ENCODE measurements around the gene ATXN7L3.

ATXN7L3 gene

DNA sequence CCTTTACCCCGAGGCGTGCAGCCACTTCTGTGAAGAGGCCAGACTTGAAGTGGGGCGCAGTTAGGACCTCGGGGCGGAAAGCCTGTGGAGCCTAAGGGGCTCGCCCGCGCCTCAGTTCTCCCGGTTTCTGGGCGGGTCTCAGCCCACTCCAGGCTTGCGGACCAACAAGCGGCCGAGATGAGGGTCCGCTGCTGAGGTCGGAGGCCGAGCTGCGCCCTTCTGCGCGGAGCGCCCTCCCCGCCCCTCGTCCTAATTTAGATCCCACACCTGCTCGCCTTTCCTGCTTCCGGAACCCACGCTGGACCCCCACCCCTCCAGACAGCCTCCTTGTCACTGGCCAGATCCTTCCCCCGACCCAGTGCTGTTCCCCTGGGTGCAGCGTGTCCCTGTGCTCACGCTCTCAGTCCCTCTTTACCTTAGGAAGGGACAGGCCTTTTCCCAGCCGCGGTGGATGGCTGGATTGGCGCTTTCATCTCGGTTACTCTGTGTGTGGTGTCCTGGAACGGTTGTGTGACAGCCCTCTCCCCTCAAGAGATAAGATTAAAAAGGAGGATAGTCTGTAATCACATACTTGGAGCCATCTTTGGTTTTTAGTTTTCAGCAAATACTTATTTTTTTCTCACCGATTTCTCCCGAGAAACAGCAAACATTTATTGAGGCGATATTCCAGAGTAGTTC is 933 bp upstream of the ATXN7L3 start:
- DNase-seq: no peak
- TF ChIP-seq POLR2A (IDR thresholded peaks at IDR 0.05; ENCODE audit: low read length) (peak; percentile 50), GATA1 (IDR thresholded peaks at IDR 0.05; ENCODE audit: low read depth, low read length) (no peak)

DNA sequence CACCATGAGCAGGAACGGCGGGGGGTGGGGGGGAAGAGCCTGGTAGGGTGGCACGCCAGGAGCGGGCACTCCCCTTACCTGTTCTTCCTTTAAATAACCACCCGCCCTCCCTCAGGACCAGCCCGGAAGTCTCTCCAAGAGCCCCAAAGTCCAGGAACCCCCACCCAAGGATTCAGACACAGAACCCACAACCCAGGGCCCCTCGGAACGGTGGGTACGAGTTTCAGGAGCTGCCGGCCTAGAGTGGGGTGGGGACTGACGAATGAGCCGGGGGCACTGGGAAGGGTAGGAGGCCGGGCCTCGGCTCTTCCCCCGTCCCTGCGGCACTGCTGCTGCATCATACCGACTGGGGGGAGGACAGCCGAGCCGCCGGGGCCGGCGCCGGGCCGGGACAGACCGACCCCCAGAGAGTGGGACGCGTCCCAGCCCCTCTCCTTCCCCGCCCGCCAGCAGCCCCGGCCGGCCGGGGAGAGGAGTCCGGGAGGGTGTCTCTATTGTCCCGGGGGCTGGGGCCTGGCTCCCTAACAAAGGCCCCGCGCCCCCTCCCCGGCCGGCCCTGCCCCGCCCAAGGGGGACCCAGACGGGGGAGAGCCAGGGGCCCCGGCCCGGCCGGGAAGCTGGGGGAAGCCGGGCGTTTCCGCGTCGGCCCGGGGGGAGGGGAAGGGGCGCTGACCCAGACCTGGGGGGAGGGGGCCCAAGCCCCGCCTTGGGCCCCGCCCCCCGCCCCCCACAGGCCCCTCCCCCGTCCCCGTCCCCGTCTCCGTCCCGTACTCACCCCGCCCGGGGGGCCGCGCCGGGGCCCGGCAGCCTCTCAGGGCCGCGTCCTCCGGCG is 747 bp downstream of the ATXN7L3 start:
- TF ChIP-seq GATA1 (IDR thresholded peaks at IDR 0.05; ENCODE audit: low read depth, low read length) (no peak), POLR2A (IDR thresholded peaks at IDR 0.05; ENCODE audit: low read length) (peak; percentile 46)
- DNase-seq: peak; percentile 72 to 76

DNA sequence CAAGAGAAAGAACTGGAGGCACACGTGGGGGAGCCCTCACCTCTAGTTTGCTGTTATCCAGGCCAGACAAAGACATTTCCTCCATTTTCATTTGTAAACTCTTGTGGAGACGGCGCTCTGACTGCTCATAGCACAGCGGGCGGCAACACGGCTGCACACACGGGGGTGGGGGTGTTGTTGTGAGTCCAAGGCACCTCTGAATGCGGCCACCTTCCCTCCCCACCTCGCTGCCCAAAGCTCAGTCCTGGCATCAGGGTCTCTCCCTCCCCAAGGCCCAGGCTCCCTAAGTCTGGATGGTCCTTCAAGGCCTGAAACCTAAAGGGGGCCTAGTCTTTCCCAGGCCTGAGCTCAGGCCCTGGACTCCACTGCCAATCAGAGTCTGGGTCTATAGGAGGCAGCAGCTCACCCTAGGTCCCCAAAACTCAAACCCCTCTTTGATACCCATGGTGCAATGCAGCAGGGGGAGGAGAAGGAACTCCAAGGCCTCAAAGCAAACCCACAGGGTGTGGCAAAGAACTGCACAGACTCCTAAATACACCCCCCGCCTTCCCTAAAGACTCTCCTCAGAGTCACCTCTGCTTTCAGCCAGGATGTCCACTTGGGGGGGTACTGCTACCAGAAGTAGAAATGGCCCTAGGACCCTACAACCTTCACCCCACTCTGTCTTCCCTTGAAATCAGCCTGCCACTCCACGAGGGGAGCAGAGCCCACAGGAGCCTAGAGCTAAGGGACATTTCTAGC is 1.5 kb downstream of the ATXN7L3 start:
- TF ChIP-seq POLR2A (IDR thresholded peaks at IDR 0.05; ENCODE audit: low read length): peak; percentile 64
- TF ChIP-seq GATA1 (IDR thresholded peaks at IDR 0.05; ENCODE audit: low read depth, low read length): no peak
- DNase-seq: peak; percentile 70 to 74

DNA sequence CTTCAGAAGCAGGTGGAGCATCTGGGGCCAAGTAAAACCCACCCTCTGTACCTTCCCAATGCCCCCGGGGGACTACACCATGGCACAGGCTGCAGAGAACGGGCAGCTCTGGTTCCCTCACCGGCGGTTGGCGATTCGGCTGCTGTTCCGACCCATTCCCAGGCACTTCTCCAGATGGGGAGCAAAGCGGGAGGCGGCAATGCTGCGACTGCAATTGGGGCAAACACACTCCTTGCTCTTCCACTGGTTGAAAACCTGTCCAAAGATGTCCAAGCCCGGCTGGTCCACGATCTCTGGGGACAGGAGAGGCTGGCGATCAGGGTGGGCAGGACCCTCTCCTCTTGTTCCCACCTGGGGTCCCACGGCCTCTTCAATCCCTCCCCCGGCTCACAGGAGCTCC is 2.6 kb downstream of the ATXN7L3 start:
- DNase-seq: no peak
- no peak for TF ChIP-seq GATA1 (IDR thresholded peaks at IDR 0.05; ENCODE audit: low read depth, low read length)
- TF ChIP-seq POLR2A (IDR thresholded peaks at IDR 0.05; ENCODE audit: low read length): no peak

DNA sequence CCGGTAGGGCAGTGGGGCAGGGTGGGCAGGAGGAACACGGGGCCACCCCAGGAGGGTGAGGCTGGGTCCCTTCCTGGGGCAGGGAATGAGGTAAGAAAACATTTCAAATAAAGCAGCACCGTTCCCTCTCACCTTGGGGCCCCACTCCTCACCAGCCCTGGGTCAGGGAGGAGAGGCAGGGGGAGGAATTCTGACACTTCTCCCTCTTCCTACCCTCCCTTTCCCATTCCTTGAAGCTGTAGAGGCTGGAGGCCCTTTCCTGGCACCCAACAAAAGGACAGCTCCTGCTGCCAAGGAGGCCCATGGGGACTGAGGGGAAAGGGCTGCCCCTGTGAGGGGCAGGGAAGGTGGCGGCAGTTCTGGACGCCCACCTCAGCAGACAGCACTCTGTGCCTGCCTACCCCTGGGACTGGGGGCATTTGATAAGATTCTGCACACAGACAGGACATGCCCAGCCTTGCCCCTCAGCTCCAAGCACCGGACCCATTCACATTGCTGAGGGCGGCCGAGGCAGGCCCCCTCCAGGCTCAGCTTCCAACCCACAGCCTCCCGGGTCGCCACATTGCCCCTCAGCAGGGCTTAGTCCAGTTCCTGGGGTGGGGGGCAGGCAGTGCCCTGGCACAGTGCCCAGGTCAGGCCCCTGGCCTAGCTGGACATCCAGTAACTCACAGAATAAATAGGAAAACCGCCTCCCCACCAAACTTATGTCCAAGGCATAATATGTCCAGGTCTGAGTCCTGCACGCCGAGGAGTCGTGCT is 6.2 kb downstream of the ATXN7L3 start:
- no peak for TF ChIP-seq GATA1 (IDR thresholded peaks at IDR 0.05; ENCODE audit: low read depth, low read length)
- TF ChIP-seq POLR2A (IDR thresholded peaks at IDR 0.05; ENCODE audit: low read length): peak; percentile 6
- DNase-seq: no peak

DNA sequence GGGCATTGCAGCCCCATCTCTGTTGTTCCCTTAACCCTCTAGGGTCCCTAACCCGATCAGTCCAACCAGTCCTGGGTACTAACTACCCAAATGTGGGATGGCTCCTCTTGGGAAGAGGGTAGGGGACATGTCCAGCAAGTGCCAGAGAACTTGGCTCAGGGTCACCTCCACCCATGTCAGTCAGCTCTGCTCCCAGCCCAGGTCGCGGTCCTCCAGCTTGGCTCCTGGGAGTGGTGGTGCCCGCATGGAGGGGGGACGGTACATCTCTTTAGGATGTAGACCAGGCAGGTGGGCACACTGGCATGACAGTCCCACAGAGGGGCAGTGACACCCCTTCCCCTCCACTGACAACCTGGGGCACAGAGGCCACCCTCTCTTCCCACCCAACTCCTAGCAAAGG is 6.9 kb downstream of the ATXN7L3 start:
- no peak for DNase-seq
- no peak for TF ChIP-seq GATA1 (IDR thresholded peaks at IDR 0.05; ENCODE audit: low read depth, low read length)
- no peak for TF ChIP-seq POLR2A (IDR thresholded peaks at IDR 0.05; ENCODE audit: low read length)

DNA sequence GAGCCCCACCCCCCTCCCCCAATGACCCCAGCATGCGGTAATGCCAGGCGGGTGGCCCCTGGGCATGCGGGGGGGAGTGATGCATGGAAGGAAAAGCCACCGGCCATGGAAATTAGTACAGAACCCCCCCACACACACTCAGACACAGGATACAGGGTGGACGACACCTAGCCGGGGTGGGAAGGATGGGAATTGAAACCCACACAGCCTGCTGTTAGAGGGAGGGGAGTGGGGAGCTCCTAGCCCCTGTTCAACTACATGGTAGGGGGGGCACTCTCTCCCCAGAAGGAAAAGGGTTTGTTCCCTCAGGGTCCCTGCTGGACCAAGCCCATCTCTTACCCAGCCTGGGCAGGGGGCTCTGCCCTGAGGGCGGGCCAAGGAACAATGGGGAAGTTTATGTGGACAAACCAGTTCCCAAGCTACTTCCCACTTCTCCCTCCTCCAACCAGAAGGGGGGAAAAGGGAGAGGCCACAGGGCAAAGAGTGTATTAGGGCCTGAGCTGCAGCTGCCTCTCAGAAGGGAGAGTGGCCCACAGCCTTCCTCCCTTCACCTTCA is 7.7 kb downstream of the ATXN7L3 start:
- DNase-seq: no peak
- TF ChIP-seq GATA1 (IDR thresholded peaks at IDR 0.05; ENCODE audit: low read depth, low read length) (no peak), POLR2A (IDR thresholded peaks at IDR 0.05; ENCODE audit: low read length) (no peak)

DNA sequence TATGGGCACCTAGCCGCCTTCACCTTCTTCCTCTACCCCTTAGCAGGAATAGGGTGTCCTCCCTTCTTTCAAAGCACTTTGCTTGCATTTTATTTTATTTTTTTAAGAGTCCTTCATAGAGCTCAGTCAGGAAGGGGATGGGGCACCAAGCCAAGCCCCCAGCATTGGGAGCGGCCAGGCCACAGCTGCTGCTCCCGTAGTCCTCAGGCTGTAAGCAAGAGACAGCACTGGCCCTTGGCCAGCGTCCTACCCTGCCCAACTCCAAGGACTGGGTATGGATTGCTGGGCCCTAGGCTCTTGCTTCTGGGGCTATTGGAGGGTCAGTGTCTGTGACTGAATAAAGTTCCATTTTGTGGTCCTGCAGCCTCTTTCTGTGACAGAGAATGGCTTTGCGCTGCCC is 8.3 kb downstream of the ATXN7L3 start:
- no peak for DNase-seq
- TF ChIP-seq GATA1 (IDR thresholded peaks at IDR 0.05; ENCODE audit: low read depth, low read length) (no peak), POLR2A (IDR thresholded peaks at IDR 0.05; ENCODE audit: low read length) (no peak)

DNA sequence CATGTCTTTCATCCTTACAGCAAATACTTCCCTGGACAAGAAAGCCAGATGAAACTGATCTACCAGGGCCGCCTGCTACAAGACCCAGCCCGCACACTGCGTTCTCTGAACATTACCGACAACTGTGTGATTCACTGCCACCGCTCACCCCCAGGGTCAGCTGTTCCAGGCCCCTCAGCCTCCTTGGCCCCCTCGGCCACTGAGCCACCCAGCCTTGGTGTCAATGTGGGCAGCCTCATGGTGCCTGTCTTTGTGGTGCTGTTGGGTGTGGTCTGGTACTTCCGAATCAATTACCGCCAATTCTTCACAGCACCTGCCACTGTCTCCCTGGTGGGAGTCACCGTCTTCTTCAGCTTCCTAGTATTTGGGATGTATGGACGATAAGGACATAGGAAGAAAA is 9.2 kb downstream of the ATXN7L3 start:
- no peak for TF ChIP-seq POLR2A (IDR thresholded peaks at IDR 0.05; ENCODE audit: low read length)
- TF ChIP-seq GATA1 (IDR thresholded peaks at IDR 0.05; ENCODE audit: low read depth, low read length): no peak
- DNase-seq: no peak

DNA sequence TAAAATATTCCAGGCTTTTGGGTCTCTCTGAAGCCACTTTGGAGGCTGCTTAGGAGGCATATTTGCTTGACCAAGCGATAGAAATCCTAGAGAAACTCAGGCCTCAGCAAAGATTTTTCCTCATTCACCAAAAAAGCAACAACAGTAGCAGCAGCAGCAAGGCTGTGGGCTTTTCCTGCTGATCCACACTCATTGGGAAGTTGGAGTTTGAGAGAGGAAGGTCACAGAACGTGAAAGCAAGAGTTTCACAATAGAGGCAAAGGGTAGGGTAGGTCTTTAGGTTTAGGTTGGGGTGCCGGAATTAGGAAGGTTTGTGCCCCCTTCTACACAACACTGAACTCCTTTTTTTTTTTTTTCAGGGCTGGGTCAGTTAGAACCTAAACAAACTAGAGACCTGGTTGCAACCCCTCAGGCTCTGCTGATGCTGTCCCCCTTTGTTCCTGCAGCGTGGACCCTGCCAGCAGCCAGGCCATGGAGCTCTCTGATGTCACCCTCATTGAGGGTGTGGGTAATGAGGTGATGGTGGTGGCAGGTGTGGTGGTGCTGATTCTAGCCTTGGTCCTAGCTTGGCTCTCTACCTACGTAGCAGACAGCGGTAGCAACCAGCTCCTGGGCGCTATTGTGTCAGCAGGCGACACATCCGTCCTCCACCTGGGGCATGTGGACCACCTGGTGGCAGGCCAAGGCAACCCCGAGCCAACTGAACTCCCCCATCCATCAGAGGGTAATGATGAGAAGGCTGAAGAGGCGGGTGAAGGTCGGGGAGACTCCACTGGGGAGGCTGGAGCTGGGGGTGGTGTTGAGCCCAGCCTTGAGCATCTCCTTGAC is 10.9 kb downstream of the ATXN7L3 start:
- TF ChIP-seq GATA1 (IDR thresholded peaks at IDR 0.05; ENCODE audit: low read depth, low read length) (no peak), POLR2A (IDR thresholded peaks at IDR 0.05; ENCODE audit: low read length) (no peak)
- no peak for DNase-seq

DNA sequence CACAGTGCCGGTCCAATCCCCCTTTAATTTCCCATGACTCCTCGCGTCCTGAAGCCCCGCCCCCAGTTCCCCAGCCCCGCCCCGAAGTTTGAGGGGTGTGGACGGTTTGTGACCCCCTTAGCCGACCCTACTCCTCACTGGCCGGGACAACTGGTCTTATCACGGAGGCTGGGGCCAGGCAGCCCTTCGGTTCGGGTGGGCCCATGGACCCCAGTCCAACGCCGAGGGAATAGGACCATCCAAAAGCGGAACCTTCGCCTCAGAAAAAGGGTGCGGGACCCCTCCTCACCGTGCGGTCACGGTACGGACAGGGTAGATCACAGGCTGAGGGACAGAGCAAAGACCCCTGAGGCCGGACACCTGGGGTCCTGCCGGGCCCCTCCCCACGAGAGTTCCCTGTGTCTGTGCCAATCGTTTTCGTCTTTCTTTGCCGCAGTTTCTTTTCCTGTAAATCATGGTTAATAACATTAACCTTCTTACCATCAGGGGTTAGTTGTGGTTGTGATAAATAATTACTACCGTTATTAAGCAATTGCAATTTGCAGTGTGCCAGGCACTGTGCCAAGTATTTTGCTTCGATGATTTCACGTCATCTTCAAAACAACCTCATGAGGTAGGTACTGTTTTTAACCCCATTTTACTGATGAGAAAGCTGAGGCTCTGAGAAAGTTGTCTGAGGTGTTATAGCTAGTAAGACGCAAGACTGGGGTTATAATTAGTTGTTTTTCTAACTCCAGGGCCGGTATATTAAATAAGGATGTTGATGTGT is 12.4 kb downstream of the ATXN7L3 start:
- TF ChIP-seq POLR2A (IDR thresholded peaks at IDR 0.05; ENCODE audit: low read length) (no peak), GATA1 (IDR thresholded peaks at IDR 0.05; ENCODE audit: low read depth, low read length) (no peak)
- peak; percentile 76 to 90 for DNase-seq

Measured in erythroblast (primary cell).